ENCODE data around the gene C10orf105. TPM values are rescaled to one million over a fixed set of nuclear protein-coding genes. Genes with fewer than 3 reads are reported as not detected.

The C10orf105 gene
- total and polyA plus RNA-seq, 2 of the 8 experiments (the other 6 are each of a cell fraction or from before 2014, with no cell fraction given) = 0.71 to 0.73 TPM

DNA sequence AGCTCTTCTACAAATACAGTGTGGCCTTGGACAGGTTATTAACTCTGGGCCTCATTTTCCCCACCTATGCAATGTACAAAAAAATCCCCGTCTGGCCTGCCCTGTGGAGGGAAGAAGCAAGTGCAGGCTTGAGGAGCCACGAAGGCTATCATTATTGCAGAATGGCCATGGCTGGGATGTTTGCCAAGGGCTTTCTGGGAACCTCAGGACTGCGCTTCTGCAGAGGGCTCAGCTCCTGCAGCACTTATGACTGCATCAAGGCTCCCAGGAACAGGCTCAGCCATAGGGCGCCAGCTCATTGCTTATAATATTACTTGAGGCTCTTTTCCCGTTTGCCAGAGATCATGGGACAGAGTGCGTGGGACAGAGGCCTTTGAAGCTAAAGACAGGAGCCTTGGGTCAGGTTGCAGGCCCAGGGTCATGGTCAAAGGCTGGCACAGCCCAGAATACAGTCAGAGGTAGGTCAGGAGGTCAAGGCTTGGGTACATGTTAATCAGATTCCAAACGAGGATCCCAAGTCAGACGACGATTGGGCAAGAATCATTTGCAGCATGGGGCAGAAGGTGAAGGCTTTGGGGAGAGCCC lies 20.6 kb upstream of the C10orf105 start (continued):
- TF ChIP-seq PHF8 (conservative IDR thresholded peaks at IDR 0.05; ENCODE audit: low read depth, low read length) = no peak
- TF ChIP-seq GTF2F1 (IDR thresholded peaks at IDR 0.05; ENCODE audit: borderline replicate concordance, low read depth, low read length) = no peak
- no peak for TF ChIP-seq SIX5 (IDR thresholded peaks at IDR 0.05; ENCODE audit: low read depth, low read length)
- no peak for TF ChIP-seq MAX (IDR thresholded peaks at IDR 0.05)
